H1 (cell line): Measurements from ENCODE around the gene SH2D7. TPM values are rescaled to one million over a fixed set of nuclear protein-coding genes. Genes with fewer than 3 reads are reported as not detected.
A peak's percentile ranks its signal among the peaks of the same experiment; 100 is the strongest.

Source experiments
- CBX8 ChIP-seq: fragments of 300-800, 300-1000 bp; sonication (generic); IDR thresholded peaks from 2 replicates; pipeline ENCODE4 v1.7.1; 2016; ENCODE audit warnings: low read depth, low read length, borderline replicate concordance
- CHD2 ChIP-seq: IDR thresholded peaks from 2 replicates; pipeline ENCODE4 v1.6.1; 2012; ENCODE audit warnings: low read length, improper control_type of control experiment
- CTCF ChIP-seq, 3 experiments: IDR thresholded peaks; 1 replicate in 2 of 3; 2 replicates in 1 of 3; pipeline versions ENCODE4 v1.5.1 to v1.6.1; 2011; ENCODE audit warnings: low read length in 3 of 3, mild to moderate bottlenecking in 3 of 3, inconsistent platforms in 2 of 3, low read depth in 1 of 3, moderate library complexity in 1 of 3; ENCODE audit not compliant: insufficient read depth in 1 of 3; ENCODE audit errors: control extremely low read depth in 1 of 3
- EZH2 ChIP-seq: fragments of 200-600 bp; sonication (generic); IDR thresholded peaks from 2 replicates; pipeline ENCODE4 v1.7.1; 2012; ENCODE audit warnings: low read depth, mild to moderate bottlenecking, moderate library complexity, low read length, inconsistent platforms; ENCODE audit not compliant: severe bottlenecking
- JUN ChIP-seq: IDR thresholded peaks from 2 replicates; pipeline ENCODE4 v1.6.1; 2011; ENCODE audit warnings: low read depth, mild to moderate bottlenecking, improper control_type of control experiment, low read length
- KDM1A ChIP-seq: fragments of 200-600, 300-600 bp; sonication (generic); IDR thresholded peaks from 2 replicates; pipeline ENCODE4 v1.7.1; 2016; ENCODE audit warnings: mild to moderate bottlenecking, low read length, borderline replicate concordance
- KDM4A ChIP-seq: IDR thresholded peaks from one replicate; pipeline ENCODE4 v1.7.1; 2012; ENCODE audit warnings: low read depth, mild to moderate bottlenecking, moderate library complexity, low read length, inconsistent platforms; ENCODE audit not compliant: severe bottlenecking
- NRF1 ChIP-seq: IDR thresholded peaks from 2 replicates; pipeline ENCODE4 v1.6.1; 2011; ENCODE audit warnings: mild to moderate bottlenecking, low read depth, low read length, improper control_type of control experiment
- RAD21 ChIP-seq, 2 experiments: IDR thresholded peaks in 1 of 2; conservative IDR thresholded peaks in 1 of 2; 2 replicates each; pipeline ENCODE4 v1.6.1; 2011; ENCODE audit warnings: low read depth in 2 of 2, low read length in 2 of 2, improper control_type of control experiment in 1 of 2, inconsistent platforms in 1 of 2, mild to moderate bottlenecking in 1 of 2, moderate library complexity in 1 of 2
- RBBP5 ChIP-seq: IDR thresholded peaks from 2 replicates; pipeline ENCODE4 v1.7.1; 2012; ENCODE audit warnings: low read depth, mild to moderate bottlenecking, inconsistent platforms, low read length, moderate library complexity, borderline replicate concordance
- RXRA ChIP-seq: IDR thresholded peaks from 2 replicates; pipeline ENCODE4 v1.6.1; 2011; ENCODE audit warnings: low read depth, mild to moderate bottlenecking, low read length, moderate library complexity; ENCODE audit not compliant: insufficient read depth
- SIRT6 ChIP-seq: IDR thresholded peaks from one replicate; pipeline ENCODE4 v1.7.1; 2012; ENCODE audit warnings: low read length, inconsistent platforms
- SIX5 ChIP-seq: IDR thresholded peaks from 2 replicates; pipeline ENCODE4 v1.6.1; 2011; ENCODE audit warnings: mild to moderate bottlenecking, low read depth, low read length
- TAF1 ChIP-seq: IDR thresholded peaks from 2 replicates; pipeline ENCODE4 v1.6.1; 2011; ENCODE audit warnings: mild to moderate bottlenecking, low read depth, low read length
- TAF7 ChIP-seq: optimal IDR thresholded peaks from 2 replicates; pipeline ENCODE3; 2011; ENCODE audit warnings: low read depth, mild to moderate bottlenecking, inconsistent platforms, low read length, moderate library complexity, borderline replicate concordance
- TBP ChIP-seq: IDR thresholded peaks from 2 replicates; pipeline ENCODE4 v1.6.1; 2011; ENCODE audit warnings: low read depth, low read length, improper control_type of control experiment
- TCF12 ChIP-seq: IDR thresholded peaks from 2 replicates; pipeline ENCODE4 v1.6.1; 2011; ENCODE audit warnings: low read depth, mild to moderate bottlenecking, low read length
- USF2 ChIP-seq: IDR thresholded peaks from 2 replicates; pipeline ENCODE4 v1.6.1; 2011; ENCODE audit warnings: low read length, improper control_type of control experiment
- YY1 ChIP-seq: IDR thresholded peaks from 2 replicates; pipeline ENCODE4 v1.6.1; 2011; ENCODE audit warnings: low read depth, mild to moderate bottlenecking, low read length
- polyA plus RNA-seq, 7 experiments: library from polyadenylated mRNA; depleted of rRNA in 3 of 7; stranded (reverse) in 5 of 7; unstranded in 2 of 7; fragments of >200 nt in 5 of 7; fragments of 200-250 nt in 2 of 7; gene quantifications; 1 replicate in 5 of 7; 2 replicates in 1 of 7; 4 replicates in 1 of 7; pipeline versions ENCODE4 v1.2.1 to v1.2.3, GENCODE V29; 2011 to 2013; ENCODE audit warnings: missing spikeins in 2 of 7, mixed read lengths in 2 of 7
- total RNA-seq: library from RNA; stranded (reverse); fragmentation: NEBNext Ultra II Directional; extraction: Animal tissue kit (Norgen Biotek cat#: 25700); gene quantifications from 2 replicates; pipeline ENCODE4 v1.2.1, GENCODE V29; 2021
- TF ChIP-seq, protein P1 (sequence below): IDR thresholded peaks from 2 replicates; pipeline ENCODE4 v1.6.1; 2012; ENCODE audit warnings: inconsistent platforms

Gene SH2D7
- total and polyA plus RNA-seq, 2 of the 8 experiments (the other 6 are each of a cell fraction or from before 2014, with no cell fraction given): not detected

DNA sequence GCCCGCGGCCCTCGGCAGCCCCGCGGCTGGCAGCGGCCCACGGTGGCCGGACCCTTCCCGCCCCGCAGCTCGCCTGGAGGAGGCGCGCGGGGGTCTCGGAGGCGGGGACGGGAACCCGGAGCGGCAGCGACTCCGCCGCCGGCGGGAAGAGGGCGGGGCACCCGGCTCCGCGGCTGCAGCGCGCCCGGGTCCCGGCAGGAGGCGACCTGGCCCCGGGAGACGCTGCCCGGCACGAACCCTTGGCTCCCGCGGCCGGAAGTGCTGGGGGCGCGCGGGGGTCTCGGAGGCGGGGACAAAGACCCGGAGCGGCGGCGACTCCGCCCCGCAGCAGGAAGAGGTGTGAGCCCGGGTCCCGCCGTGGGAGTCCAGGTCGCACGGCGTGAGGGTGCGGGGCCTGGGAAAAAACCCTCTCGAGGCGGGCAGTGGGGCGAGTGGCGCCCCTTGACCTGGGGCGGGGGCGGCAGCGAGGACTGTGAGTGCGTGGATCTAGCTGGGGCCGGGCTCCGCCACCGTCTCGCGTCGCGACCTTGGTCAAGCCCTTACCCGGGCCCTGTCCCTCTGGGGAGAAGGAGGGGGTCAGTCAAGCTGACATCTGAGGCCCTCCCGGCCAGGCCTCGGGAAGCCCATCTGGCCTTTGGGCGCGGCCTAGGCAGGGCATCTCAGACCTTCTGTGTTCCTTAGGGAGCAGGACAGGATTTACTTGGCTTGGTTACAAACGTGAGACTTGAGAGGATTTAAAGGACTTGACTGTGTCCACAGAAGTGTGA, 39.1 kb downstream of the SH2D7 start, which contains the start of gene CIB2 (continued):
- TF ChIP-seq, protein P1, sequence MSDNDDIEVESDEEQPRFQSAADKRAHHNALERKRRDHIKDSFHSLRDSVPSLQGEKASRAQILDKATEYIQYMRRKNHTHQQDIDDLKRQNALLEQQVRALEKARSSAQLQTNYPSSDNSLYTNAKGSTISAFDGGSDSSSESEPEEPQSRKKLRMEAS: no peak
- TF ChIP-seq RAD21 (IDR thresholded peaks at IDR 0.05 in 1 of 2, conservative IDR thresholded peaks at IDR 0.05 in 1 of 2; ENCODE audit: low read depth in 2 of 2, low read length in 2 of 2) (peak; percentile 55 to 69), SIRT6 (no peak), CBX8 (no peak), YY1 (0 out of 2 replicates have a peak, but pooled peaks have one; percentile 19), NRF1 (no peak), TAF7 (no peak), CTCF (IDR thresholded peaks at IDR 0.05; ENCODE audit: control extremely low read depth in 1 of 3, insufficient read depth in 1 of 3, low read depth in 1 of 3, low read length in 3 of 3) (peak; percentile 48 to 82 (median 57)), EZH2 (no peak), KDM4A (peak; percentile 84), TBP (peak; percentile 84; the same call in 1 of the 2 replicates), USF2 (no peak), TCF12 (no peak), JUN (no peak), TAF1 (no peak; the same call in 1 of the 2 replicates), SIX5 (no peak), RXRA (no peak), RBBP5 (no peak), CHD2 (no peak), KDM1A (no peak)
